ENCODE results near the gene HDAC4. TPM values are rescaled to one million over a fixed set of nuclear protein-coding genes. Genes with fewer than 3 reads are reported as not detected.

Gene HDAC4
- total RNA-seq, 1 experiment from 2014 or later, result 47.6 TPM

DNA sequence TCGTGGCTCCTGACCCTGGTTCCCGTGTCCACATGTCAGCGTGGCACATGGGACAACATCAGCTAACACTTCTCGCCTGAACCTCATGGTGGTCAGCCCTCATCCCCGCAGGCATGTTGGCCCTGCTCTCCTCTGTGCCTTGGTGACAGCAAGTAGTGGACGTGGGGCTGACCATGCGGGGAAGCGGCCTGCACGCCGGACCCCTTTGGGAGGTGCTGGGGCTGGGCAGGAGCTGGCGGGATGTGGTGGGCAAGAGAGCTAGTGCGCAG lies 303.5 kb downstream of the HDAC4 start:
- H3K4me2 ChIP-seq (ENCODE audit: low read length), result no peak overlapping the region
- RAD21 ChIA-PET (ENCODE audit: low non-redundant PET in 1 of 2, low total read pairs in 2 of 2, uncharacterized antibody in 2 of 2, unreplicated experiment in 2 of 2), result no interaction called here
- CTCF ChIA-PET, result no interaction called here
- no peak overlapping the region for H3K4me3 ChIP-seq (replicated peaks in 1 of 2; ENCODE audit: low read depth in 1 of 2, low read length in 2 of 2)
- no TSS peak for BruUV-seq (replicated peaks)
- no peak overlapping the region for H3K9ac ChIP-seq (ENCODE audit: low read length)
- no peaks in the 10 kb centered on the region for H3K36me3 ChIP-seq (ENCODE audit: control insufficient read depth in 1 of 2, insufficient read depth in 2 of 2, low read length in 2 of 2)
- intact Hi-C loops (cut with micrococcal nuclease), result no loop called here
- ATAC-seq (no peak), DNase-seq (ENCODE audit: low read depth, low spot score) (no peak)
- H3K79me2 ChIP-seq (ENCODE audit: insufficient read depth, low read length), result no peaks in the 10 kb centered on the region
- no peaks in the 10 kb centered on the region for H4K20me1 ChIP-seq (ENCODE audit: insufficient read depth)
- POLR2A ChIA-PET, result no interaction called here
- H2AFZ ChIP-seq (ENCODE audit: low read depth, low read length, poor library complexity, severe bottlenecking), result no peak overlapping the region
- H3K27ac ChIP-seq (ENCODE audit: low read depth, low read length), result no peak overlapping the region
- TF ChIP-seq ZFX (IDR thresholded peaks at IDR 0.05) (no peak), FOSL1 (IDR thresholded peaks at IDR 0.05; ENCODE audit: low read depth) (no peak), JUND (IDR thresholded peaks at IDR 0.05) (no peak), ATF3 (IDR thresholded peaks at IDR 0.05) (no peak), ZNF274 (IDR thresholded peaks at IDR 0.05; ENCODE audit: low read depth, low read length) (no peak), SIN3A (IDR thresholded peaks at IDR 0.05; ENCODE audit: low read depth) (no peak), EZH2phosphoT487 (IDR thresholded peaks at IDR 0.05; ENCODE audit: borderline replicate concordance) (no peak), SRF (IDR thresholded peaks at IDR 0.05; ENCODE audit: low read depth) (no peak), MAX (IDR thresholded peaks at IDR 0.05) (no peak), EGR1 (IDR thresholded peaks at IDR 0.05; ENCODE audit: low read depth) (no peak), POLR2AphosphoS5 (IDR thresholded peaks at IDR 0.05; ENCODE audit: low read depth, low read length) (no peak), EZH2 (IDR thresholded peaks at IDR 0.05) (no peak)
- TF ChIP-seq, protein P1, sequence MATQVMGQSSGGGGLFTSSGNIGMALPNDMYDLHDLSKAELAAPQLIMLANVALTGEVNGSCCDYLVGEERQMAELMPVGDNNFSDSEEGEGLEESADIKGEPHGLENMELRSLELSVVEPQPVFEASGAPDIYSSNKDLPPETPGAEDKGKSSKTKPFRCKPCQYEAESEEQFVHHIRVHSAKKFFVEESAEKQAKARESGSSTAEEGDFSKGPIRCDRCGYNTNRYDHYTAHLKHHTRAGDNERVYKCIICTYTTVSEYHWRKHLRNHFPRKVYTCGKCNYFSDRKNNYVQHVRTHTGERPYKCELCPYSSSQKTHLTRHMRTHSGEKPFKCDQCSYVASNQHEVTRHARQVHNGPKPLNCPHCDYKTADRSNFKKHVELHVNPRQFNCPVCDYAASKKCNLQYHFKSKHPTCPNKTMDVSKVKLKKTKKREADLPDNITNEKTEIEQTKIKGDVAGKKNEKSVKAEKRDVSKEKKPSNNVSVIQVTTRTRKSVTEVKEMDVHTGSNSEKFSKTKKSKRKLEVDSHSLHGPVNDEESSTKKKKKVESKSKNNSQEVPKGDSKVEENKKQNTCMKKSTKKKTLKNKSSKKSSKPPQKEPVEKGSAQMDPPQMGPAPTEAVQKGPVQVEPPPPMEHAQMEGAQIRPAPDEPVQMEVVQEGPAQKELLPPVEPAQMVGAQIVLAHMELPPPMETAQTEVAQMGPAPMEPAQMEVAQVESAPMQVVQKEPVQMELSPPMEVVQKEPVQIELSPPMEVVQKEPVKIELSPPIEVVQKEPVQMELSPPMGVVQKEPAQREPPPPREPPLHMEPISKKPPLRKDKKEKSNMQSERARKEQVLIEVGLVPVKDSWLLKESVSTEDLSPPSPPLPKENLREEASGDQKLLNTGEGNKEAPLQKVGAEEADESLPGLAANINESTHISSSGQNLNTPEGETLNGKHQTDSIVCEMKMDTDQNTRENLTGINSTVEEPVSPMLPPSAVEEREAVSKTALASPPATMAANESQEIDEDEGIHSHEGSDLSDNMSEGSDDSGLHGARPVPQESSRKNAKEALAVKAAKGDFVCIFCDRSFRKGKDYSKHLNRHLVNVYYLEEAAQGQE (IDR thresholded peaks at IDR 0.05; ENCODE audit: low read depth), result no peak
- TF ChIP-seq, protein P2, sequence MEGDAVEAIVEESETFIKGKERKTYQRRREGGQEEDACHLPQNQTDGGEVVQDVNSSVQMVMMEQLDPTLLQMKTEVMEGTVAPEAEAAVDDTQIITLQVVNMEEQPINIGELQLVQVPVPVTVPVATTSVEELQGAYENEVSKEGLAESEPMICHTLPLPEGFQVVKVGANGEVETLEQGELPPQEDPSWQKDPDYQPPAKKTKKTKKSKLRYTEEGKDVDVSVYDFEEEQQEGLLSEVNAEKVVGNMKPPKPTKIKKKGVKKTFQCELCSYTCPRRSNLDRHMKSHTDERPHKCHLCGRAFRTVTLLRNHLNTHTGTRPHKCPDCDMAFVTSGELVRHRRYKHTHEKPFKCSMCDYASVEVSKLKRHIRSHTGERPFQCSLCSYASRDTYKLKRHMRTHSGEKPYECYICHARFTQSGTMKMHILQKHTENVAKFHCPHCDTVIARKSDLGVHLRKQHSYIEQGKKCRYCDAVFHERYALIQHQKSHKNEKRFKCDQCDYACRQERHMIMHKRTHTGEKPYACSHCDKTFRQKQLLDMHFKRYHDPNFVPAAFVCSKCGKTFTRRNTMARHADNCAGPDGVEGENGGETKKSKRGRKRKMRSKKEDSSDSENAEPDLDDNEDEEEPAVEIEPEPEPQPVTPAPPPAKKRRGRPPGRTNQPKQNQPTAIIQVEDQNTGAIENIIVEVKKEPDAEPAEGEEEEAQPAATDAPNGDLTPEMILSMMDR (IDR thresholded peaks at IDR 0.05 in 2 of 3, conservative IDR thresholded peaks at IDR 0.05 in 1 of 3; ENCODE audit: borderline replicate concordance in 1 of 3, insufficient read depth in 1 of 3, low read depth in 2 of 3, low read length in 2 of 3), result no peak
- no peaks in the 10 kb centered on the region for H3K4me1 ChIP-seq (ENCODE audit: control insufficient read depth in 1 of 2, insufficient read depth in 2 of 2, low read length in 2 of 2)
- H3K9me2 ChIP-seq (ENCODE audit: insufficient read depth), result no peaks in the 10 kb centered on the region
- no peaks in the 10 kb centered on the region for H3K9me3 ChIP-seq (ENCODE audit: control insufficient read depth in 1 of 2, insufficient read depth in 1 of 2, low read depth in 1 of 2, low read length in 2 of 2)
- no peaks in the 10 kb centered on the region for H3K27me3 ChIP-seq (ENCODE audit: insufficient read depth, low read length)
